ENCODE results near the gene BMP8B.
"Not testable (repeated sequence)": the region's sequence is repeated elsewhere in the genome, so short reads cannot be mapped to it uniquely, and the experiment has no call there.

The BMP8B gene

DNA sequence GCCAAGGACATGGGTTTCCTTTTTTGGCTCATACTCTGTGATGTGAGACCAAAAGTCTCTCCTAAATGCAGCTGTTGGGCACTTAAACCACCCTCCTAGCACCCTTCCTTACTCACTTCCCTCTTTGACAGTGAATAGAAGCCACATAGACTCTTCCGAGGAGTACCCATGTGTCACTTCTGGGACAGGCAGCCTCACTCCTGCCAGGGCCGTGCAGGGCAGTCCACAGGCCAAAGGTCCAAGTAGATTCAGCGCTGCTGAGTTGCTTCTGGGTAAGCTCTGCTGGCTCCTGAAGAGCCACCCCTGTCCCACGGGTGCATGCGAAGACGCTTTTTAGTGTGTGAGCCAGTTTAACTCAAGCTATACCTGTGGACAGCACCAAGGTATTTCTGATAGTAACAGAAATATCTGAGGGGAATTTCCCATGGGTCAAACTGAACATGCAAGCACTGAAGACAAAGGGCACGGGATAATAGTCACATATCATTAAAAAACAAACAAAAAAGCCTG is 36.8 kb upstream of the BMP8B start:
- Mint-ChIP-seq H3K4me3 (no peak overlapping the region), H3K4me1 (ENCODE audit: low read depth) (peaks cover 54% of the 10 kb centered on the region), H3K27me3 (peaks cover 4% of the 10 kb centered on the region), H3K9me3 (no peaks in the 10 kb centered on the region), H3K36me3 (ENCODE audit: low read depth) (no peaks in the 10 kb centered on the region), H3K27ac (peak overlapping the region; percentile 83)
- intact Hi-C loops (cut with micrococcal nuclease): no loop called here

DNA sequence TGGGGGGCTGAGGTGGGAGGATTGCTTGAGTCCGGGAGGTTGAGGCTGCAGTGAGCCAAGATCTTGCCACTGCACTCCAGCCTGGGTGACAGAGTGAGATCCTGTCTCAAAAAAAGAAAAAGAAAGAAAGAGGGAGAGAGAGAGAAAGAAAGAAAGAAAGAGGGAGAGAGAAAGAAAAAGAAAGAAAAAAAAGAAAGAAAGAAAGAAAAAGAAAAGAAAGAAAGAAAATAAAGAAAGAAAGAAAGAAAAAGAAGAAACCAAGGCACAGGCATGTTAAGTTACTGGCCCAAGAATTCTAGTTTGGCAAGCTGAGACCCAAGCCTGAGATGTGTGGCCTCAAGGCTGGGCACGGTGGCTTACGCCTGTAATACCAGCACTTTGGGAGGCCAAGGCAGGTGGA is 34.8 kb upstream of the BMP8B start:
- H3K27me3 Mint-ChIP-seq: not testable (repeated sequence)
- H3K4me1 Mint-ChIP-seq (ENCODE audit: low read depth): peaks cover 43% of the 10 kb centered on the region

GRCh38 chr1:39822146-39822545 is 33.5 kb upstream of the BMP8B start:
- Mint-ChIP-seq H3K4me3 (no peak overlapping the region), H3K9me3 (no peaks in the 10 kb centered on the region), H3K36me3 (ENCODE audit: low read depth) (no peaks in the 10 kb centered on the region), H3K4me1 (ENCODE audit: low read depth) (peaks cover 53% of the 10 kb centered on the region), H3K27me3 (no peaks in the 10 kb centered on the region), H3K27ac (no peak overlapping the region)
- intact Hi-C loops (cut with micrococcal nuclease): no loop called here

More for the DNA sequence above, 34.8 kb upstream of the BMP8B start:
- H3K9me3 Mint-ChIP-seq; H3K36me3 Mint-ChIP-seq (ENCODE audit: low read depth); H3K4me3 Mint-ChIP-seq; intact Hi-C loops (cut with micrococcal nuclease): not testable (repeated sequence)
- H3K27ac Mint-ChIP-seq: peak overlapping the region; percentile 57

GRCh38 chr1:39819091-39819812 is 30.6 kb upstream of the BMP8B start:
- H3K4me3 Mint-ChIP-seq: no peak overlapping the region
- intact Hi-C loops (cut with micrococcal nuclease): loop anchor here (5.0 kb wide), 1 partner anchor 98 kb away; no protein-coding TSS in a partner anchor
- H3K4me1 Mint-ChIP-seq (ENCODE audit: low read depth): peaks cover 40% of the 10 kb centered on the region
- H3K27ac Mint-ChIP-seq: no peak overlapping the region
- H3K27me3 Mint-ChIP-seq: no peaks in the 10 kb centered on the region
- H3K9me3 Mint-ChIP-seq: no peaks in the 10 kb centered on the region
- no peaks in the 10 kb centered on the region for H3K36me3 Mint-ChIP-seq (ENCODE audit: low read depth)

- Mint-ChIP-seq H3K4me3 (no peak overlapping the region), H3K36me3 (ENCODE audit: low read depth) (no peaks in the 10 kb centered on the region), H3K27ac (no peak overlapping the region), H3K9me3 (no peaks in the 10 kb centered on the region), H3K4me1 (ENCODE audit: low read depth) (peaks cover 33% of the 10 kb centered on the region), H3K27me3 (no peaks in the 10 kb centered on the region)
- intact Hi-C loops (cut with micrococcal nuclease): loop anchor here (5.0 kb wide), 1 partner anchor 99 kb away; no protein-coding TSS in a partner anchor
Observed at GRCh38 chr1:39818482-39818881, 29.8 kb upstream of the BMP8B start.

GRCh38 chr1:39817091-39817932 is 28.6 kb upstream of the BMP8B start:
- not testable (repeated sequence) for H3K27me3 Mint-ChIP-seq

DNA sequence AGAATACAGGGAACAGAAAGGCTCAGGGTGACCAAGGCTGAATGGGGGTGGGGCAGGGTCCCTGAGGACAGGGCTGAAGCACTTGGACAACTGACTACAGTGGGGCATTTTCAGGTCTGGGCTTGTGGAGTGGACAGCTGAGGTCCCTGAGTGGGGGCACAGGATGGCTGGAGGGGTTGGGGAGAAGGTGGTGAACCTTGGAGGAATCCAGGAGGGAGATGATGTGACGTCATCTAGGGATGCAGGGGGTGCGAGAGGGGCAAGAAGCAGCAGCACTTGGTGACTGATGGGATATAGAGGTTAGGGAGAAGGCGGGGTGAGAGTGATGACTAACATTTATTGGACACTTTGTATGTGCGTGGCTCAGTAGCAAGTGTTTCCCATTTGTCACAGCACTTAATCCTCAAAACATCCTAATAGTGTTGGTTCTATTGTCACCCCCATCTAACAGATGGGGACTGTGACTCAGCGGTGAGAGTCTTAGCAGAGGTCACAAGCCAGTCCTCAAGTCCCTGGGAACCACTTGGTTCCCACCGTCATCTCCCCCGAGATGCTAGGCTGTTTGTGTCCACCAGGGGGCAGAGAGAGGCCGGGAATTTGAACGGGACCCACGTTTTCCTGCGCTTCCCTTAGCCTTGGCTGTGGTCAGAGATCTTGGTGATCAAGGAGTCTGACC is 27.9 kb upstream of the BMP8B start:
- H3K36me3 Mint-ChIP-seq (ENCODE audit: low read depth): no peaks in the 10 kb centered on the region
- peak overlapping the region; percentile 75 for H3K27ac Mint-ChIP-seq
- H3K27me3 Mint-ChIP-seq: no peaks in the 10 kb centered on the region
- no peaks in the 10 kb centered on the region for H3K9me3 Mint-ChIP-seq
- H3K4me1 Mint-ChIP-seq (ENCODE audit: low read depth): peaks cover 29% of the 10 kb centered on the region
- H3K4me3 Mint-ChIP-seq: peak overlapping the region; percentile 57
- intact Hi-C loops (cut with micrococcal nuclease): loop anchor here (1.0 to 5.0 kb wide), 3 partner anchors 86 to 157 kb away; no protein-coding TSS in a partner anchor

More at GRCh38 chr1:39817091-39817932, 28.6 kb upstream of the BMP8B start:
- H3K9me3 Mint-ChIP-seq; H3K36me3 Mint-ChIP-seq (ENCODE audit: low read depth): not testable (repeated sequence)
- Mint-ChIP-seq H3K4me1 (ENCODE audit: low read depth) (peaks cover 29% of the 10 kb centered on the region), H3K4me3 (peak overlapping the region; percentile 57), H3K27ac (peak overlapping the region; percentile 75)
- intact Hi-C loops (cut with micrococcal nuclease): loop anchor here (2.0 to 5.0 kb wide), 2 partner anchors 85 to 100 kb away; no protein-coding TSS in a partner anchor

DNA sequence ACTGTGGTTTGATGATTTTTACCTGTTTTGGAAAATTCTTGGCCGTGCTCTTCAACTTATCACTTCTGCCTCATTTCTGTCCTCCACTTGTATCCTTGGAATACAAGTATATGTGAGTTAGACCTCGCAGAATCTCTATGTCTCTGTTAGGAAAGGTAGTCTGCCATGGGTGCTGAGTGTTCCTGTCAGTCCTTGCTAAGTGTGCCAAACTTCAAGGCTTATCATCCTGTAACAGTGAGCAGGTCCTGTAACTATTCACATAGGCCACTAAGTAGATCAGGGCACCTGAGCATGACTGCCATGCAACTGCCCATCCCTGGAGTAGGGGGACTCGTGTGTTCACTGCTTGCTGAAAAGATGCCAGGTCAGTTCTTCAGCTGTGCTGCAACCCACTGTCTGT is 24.2 kb upstream of the BMP8B start:
- H3K9me3 Mint-ChIP-seq: no peaks in the 10 kb centered on the region
- H3K4me3 Mint-ChIP-seq: no peak overlapping the region
- peaks cover 5% of the 10 kb centered on the region for H3K36me3 Mint-ChIP-seq (ENCODE audit: low read depth)
- no peaks in the 10 kb centered on the region for H3K27me3 Mint-ChIP-seq
- peaks cover 24% of the 10 kb centered on the region for H3K4me1 Mint-ChIP-seq (ENCODE audit: low read depth)
- H3K27ac Mint-ChIP-seq: no peak overlapping the region
- intact Hi-C loops (cut with micrococcal nuclease): no loop called here

DNA sequence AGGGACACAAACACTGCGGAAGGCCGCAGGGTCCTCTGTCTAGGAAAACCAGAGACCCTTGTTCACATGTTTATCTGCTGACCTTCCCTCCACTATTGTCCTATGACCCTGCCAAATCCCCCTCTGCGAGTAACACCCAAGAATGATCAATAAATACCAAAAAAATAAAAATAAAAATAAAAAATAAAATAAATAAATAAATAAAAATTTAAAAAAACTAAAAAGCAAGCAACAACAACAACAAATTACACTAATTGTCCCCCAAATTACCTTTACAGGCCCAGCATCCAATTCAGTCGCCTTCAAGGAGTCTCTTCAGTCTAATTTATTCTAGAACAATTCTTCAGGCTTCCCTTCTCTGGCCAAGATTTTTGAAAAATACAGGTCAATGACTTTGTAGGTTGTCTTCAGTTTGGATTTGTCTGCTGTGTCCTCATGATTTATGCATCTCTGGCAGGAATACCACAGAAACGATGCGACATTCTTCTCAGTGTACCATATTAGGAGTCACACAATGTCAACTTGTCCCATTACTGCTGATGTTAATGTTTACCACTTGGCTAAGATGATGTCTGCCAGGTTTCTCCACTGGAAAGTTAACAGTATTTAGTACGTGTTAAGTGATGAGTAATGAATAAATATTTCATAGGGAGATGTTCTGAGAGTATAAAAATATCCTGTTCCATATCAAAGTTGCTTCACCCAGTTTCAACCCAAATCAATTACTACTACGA is 20.3 kb upstream of the BMP8B start:
- no peak overlapping the region for H3K4me3 Mint-ChIP-seq
- intact Hi-C loops (cut with micrococcal nuclease): no loop called here
- H3K4me1 Mint-ChIP-seq (ENCODE audit: low read depth): peaks cover 3% of the 10 kb centered on the region
- no peaks in the 10 kb centered on the region for H3K27me3 Mint-ChIP-seq
- peaks cover 8% of the 10 kb centered on the region for H3K9me3 Mint-ChIP-seq
- no peak overlapping the region for H3K27ac Mint-ChIP-seq
- peaks cover 17% of the 10 kb centered on the region for H3K36me3 Mint-ChIP-seq (ENCODE audit: low read depth)

GRCh38 chr1:39805385-39805784 is 16.7 kb upstream of the BMP8B start:
- Mint-ChIP-seq H3K27ac (no peak overlapping the region), H3K9me3 (peaks cover 8% of the 10 kb centered on the region), H3K36me3 (ENCODE audit: low read depth) (peaks cover 17% of the 10 kb centered on the region), H3K27me3 (no peaks in the 10 kb centered on the region), H3K4me1 (ENCODE audit: low read depth) (peaks cover 24% of the 10 kb centered on the region), H3K4me3 (no peak overlapping the region)
- intact Hi-C loops (cut with micrococcal nuclease): no loop called here

DNA sequence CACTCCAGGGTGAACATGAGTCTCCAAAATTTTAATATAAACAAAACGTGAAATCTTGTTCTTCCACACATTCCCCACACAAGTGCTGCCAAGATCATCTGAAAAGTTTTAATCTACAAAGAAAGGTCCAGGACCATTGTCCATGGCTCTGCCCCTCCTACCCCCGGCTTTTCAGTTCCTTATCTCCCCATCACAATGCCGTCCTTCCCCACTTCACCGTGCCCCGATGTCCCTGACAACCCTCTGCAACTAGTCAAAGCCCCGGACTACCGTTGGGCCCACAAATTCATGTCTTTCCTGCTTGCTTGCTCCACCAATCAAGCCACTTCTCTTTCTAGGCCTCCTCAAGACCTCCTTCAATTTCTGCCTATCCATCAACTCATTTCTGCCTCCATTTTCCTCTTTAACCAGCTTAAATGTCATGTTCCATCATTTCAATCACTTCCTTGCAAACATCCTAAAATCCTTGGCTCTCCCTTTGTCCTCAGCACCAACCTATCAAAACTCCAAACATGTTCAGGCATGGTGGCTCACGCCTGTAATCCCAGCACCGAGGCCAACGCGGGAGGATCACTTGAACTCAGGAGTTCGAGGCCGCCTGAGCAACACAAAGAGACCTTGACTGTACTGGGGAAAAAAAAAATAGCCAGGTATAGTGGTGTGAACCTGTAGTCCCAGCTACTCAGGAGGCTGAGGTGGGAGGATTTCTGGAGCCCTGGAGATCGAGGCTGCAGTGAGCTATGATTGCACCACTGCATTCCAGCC is 14.0 kb upstream of the BMP8B start:
- Mint-ChIP-seq H3K4me3 (no peak overlapping the region), H3K36me3 (ENCODE audit: low read depth) (peaks cover 10% of the 10 kb centered on the region), H3K9me3 (peaks cover 8% of the 10 kb centered on the region), H3K4me1 (ENCODE audit: low read depth) (peaks cover 41% of the 10 kb centered on the region), H3K27me3 (no peaks in the 10 kb centered on the region), H3K27ac (no peak overlapping the region)
- intact Hi-C loops (cut with micrococcal nuclease): no loop called here

GRCh38 chr1:39800471-39800835 is 11.8 kb upstream of the BMP8B start:
- intact Hi-C loops (cut with micrococcal nuclease): no loop called here

More at GRCh38 chr1:39800471-39800835, 11.8 kb upstream of the BMP8B start:
- Mint-ChIP-seq H3K9me3 (peaks cover 3% of the 10 kb centered on the region), H3K4me3 (no peak overlapping the region), H3K4me1 (ENCODE audit: low read depth) (peaks cover 41% of the 10 kb centered on the region), H3K27me3 (no peaks in the 10 kb centered on the region), H3K27ac (no peak overlapping the region), H3K36me3 (ENCODE audit: low read depth) (peaks cover 3% of the 10 kb centered on the region)

Data from dendritic cell treated with granulocyte-macrophage colony-stimulating factor and Interleukin-4, amounts not matched to agents 40 ng/mL and 50 ng/mL, for 4 days (primary cell).